ENCODE measurements around the gene MYL6.

Gene MYL6

GRCh38 chr12:56127888-56128669 lies 30.1 kb upstream of the MYL6 start, which contains the start of gene ESYT1:
TSS of gene ESYT1 (plus strand) at chr12:56128267. CDS start at chr12:56128320, 53 bp downstream.
- intact Hi-C loops (cut with DNase I), result loop anchor here (2.0 to 5.0 kb wide), 2 partner anchors 61 to 94 kb away; partner anchors contain the start of genes NABP2, RNF41 and SMARCC2
- DNase-seq, result peak; percentile 87 to 99 (median 96)

- intact Hi-C loops (cut with DNase I), result loop anchor here (5.0 kb wide), 1 partner anchor 94 kb away; the partner anchor contains the start of genes NABP2 and RNF41
- DNase-seq, result peak in 22 of 42 donors; percentile 8 to 61 (median 26)
Observed at GRCh38 chr12:56128670-56129205, 29.4 kb upstream of the MYL6 start.

- DNase-seq, result peak in 35 of 42 donors; percentile 13 to 61 (median 37)
- intact Hi-C loops (cut with DNase I), result loop anchor here (5.0 kb wide), 1 partner anchor 93 kb away; the partner anchor contains the start of genes NABP2 and RNF41
Observed at GRCh38 chr12:56129206-56129941, 28.8 kb upstream of the MYL6 start.

- no peak for DNase-seq
- intact Hi-C loops (cut with DNase I), result loop anchor here (5.0 kb wide), 1 partner anchor 92 kb away; the partner anchor contains the start of genes NABP2 and RNF41
Observed at GRCh38 chr12:56129942-56130495, 28.1 kb upstream of the MYL6 start.

- intact Hi-C loops (cut with DNase I), result no loop called here
- no peak for DNase-seq
Observed at GRCh38 chr12:56130876-56131275, 27.3 kb upstream of the MYL6 start.

- intact Hi-C loops (cut with DNase I), result no loop called here
Observed at GRCh38 chr12:56134897-56135296, 23.3 kb upstream of the MYL6 start.

GRCh38 chr12:56137853-56138571 lies 20.1 kb upstream of the MYL6 start:
- intact Hi-C loops (cut with DNase I), result no loop called here
- no peak for DNase-seq

More at GRCh38 chr12:56134897-56135296, 23.3 kb upstream of the MYL6 start:
- no peak for DNase-seq

GRCh38 chr12:56141946-56142784 lies 16.0 kb upstream of the MYL6 start:
- DNase-seq, result no peak
- intact Hi-C loops (cut with DNase I), result no loop called here

- DNase-seq, result no peak
- intact Hi-C loops (cut with DNase I), result no loop called here
Observed at GRCh38 chr12:56143217-56143616, 14.9 kb upstream of the MYL6 start.

- DNase-seq, result no peak
Observed at GRCh38 chr12:56143870-56144269, 14.3 kb upstream of the MYL6 start.

GRCh38 chr12:56145217-56145616 lies 12.9 kb upstream of the MYL6 start:
- intact Hi-C loops (cut with DNase I), result no loop called here
- no peak for DNase-seq

More at GRCh38 chr12:56143870-56144269, 14.3 kb upstream of the MYL6 start:
- intact Hi-C loops (cut with DNase I), result no loop called here

GRCh38 chr12:56146492-56147460 lies 11.4 kb upstream of the MYL6 start:
- intact Hi-C loops (cut with DNase I), result no loop called here
- DNase-seq, result no peak

- intact Hi-C loops (cut with DNase I), result loop anchor here (5.0 kb wide), 1 partner anchor 33 kb away; the partner anchor contains the start of genes RPL41 and ZC3H10
- DNase-seq, result no peak
Observed at GRCh38 chr12:56150563-56150962, 7.6 kb upstream of the MYL6 start.

GRCh38 chr12:56151672-56152131 lies 6.5 kb upstream of the MYL6 start:
- intact Hi-C loops (cut with DNase I), result loop anchor here (5.0 kb wide), 1 partner anchor 34 kb away; the partner anchor contains the start of genes RPL41 and ZC3H10

GRCh38 chr12:56152132-56152755 lies 5.9 kb upstream of the MYL6 start, which contains the start of gene MYL6B:
TSS of gene MYL6B (plus strand) at chr12:56152587. CDS start at chr12:56153919, 1,332 bp downstream.
- intact Hi-C loops (cut with DNase I), result loop anchor here (5.0 kb wide), 1 partner anchor 35 kb away; the partner anchor contains the start of genes RPL41 and ZC3H10

More at GRCh38 chr12:56151672-56152131, 6.5 kb upstream of the MYL6 start:
- DNase-seq, result peak in 41 of 42 donors; percentile 15 to 74 (median 52)

More at GRCh38 chr12:56152132-56152755, 5.9 kb upstream of the MYL6 start, which contains the start of gene MYL6B:
- DNase-seq, result peak; percentile 87 to 98 (median 94)

Measured in head of caudate nucleus (tissue), 42 donors.